Right cardiac atrium (tissue), 5 donors: ENCODE data around the gene AP1G1. TPM values are rescaled to one million over a fixed set of nuclear protein-coding genes. Genes with fewer than 3 reads are reported as not detected.

Source experiments
- ATAC-seq, 2 donors: fragments of 200-7000 bp; cut with Tn5 transposase; one replicate each; pipeline versions ENCODE4 v1.8.0 to v1.9.1; 2020; ENCODE audit warnings: moderate library complexity in 2 of 2, mild to moderate bottlenecking in 1 of 2
- DNase-seq, 3 donors: peaks; one replicate each; pipeline ENCODE4 v3.0.0-alpha.2; 2020
- H3K27ac ChIP-seq: one replicate; pipeline ENCODE4 v1.5.1; 2013; ENCODE audit warnings: mild to moderate bottlenecking, low read length, control low read depth, moderate library complexity
- H3K27me3 ChIP-seq: one replicate; pipeline ENCODE4 v1.6.1; 2013; ENCODE audit not compliant: control insufficient read depth, insufficient read depth
- H3K4me1 ChIP-seq: one replicate; pipeline ENCODE4 v1.6.1; 2013; ENCODE audit warnings: low read length; ENCODE audit not compliant: control insufficient read depth, insufficient read depth
- H3K4me3 ChIP-seq: one replicate; pipeline ENCODE4 v1.5.1; 2013; ENCODE audit warnings: low read length, control low read depth
- H3K9me3 ChIP-seq: one replicate; pipeline ENCODE4 v1.6.1; 2013; ENCODE audit warnings: low read length; ENCODE audit not compliant: control insufficient read depth
- WGBS: extraction: QIAGEN DNeasy Blood & Tissue Kit; methylation state at CpG from one replicate; pipeline ENCODE4 v1.1.7; 2013; 5-methylcytosine and 5-hydroxymethylcytosine counted together
- intact Hi-C, 4 donors: fragments of 100-400 bp; cut with DNase I; formaldehyde crosslinking; loops; one replicate each; pipeline versions ENCODE4 v1.11.0 to v1.14.0; 2022 to 2023
- long read RNA-seq, 4 donors: library from polyadenylated mRNA; unstranded; transcript quantifications; one replicate each; pipeline ENCODE4 v2.0.0, GENCODE V29; 2020 to 2021
- polyA plus RNA-seq: library from polyadenylated mRNA; stranded (reverse); fragments of 200-250 nt; gene quantifications from one replicate; pipeline ENCODE4 v1.2.3, GENCODE V29; 2013
- total RNA-seq, 4 donors: library from RNA; stranded (reverse); fragmentation: NEBNext Ultra II Directional; extraction: Animal tissue kit (Norgen Biotek cat#: 25700); gene quantifications; one replicate each; pipeline ENCODE4 v1.2.1, GENCODE V29; 2021
- donor health status: healthy with polysubstance abuse.
- donor health status: DM: no; HTN: yes; CAD: no.
- donor health status: DM: no; HTN: no; CAD: no.
- donor health status: DM: no; HTN: yes; CAD: no; lungs with severe emphysema.
- donor health status: DM: yes; HTN: yes; CAD: no.

The AP1G1 gene
- 10 to 100 TPM; 36.2 to 47.8 (median 37.8) TPM for total RNA-seq
- 11.2 TPM for polyA plus RNA-seq
- long read RNA-seq, donor 1, full-length matches to known transcripts: 5 of 18 reads
- long read RNA-seq, donor 1, partial matches to known transcripts: 8 of 18 reads
- long read RNA-seq, donor 1, other reads (novel, unspliced or antisense): 5 of 18 reads
- long read RNA-seq, donor 2, full-length matches to known transcripts: 2 of 7 reads
- long read RNA-seq, donor 2, partial matches to known transcripts: 2 of 7 reads
- long read RNA-seq, donor 2, other reads (novel, unspliced or antisense): 3 of 7 reads
- long read RNA-seq, donor 3, full-length matches to known transcripts: 8 of 27 reads
- long read RNA-seq, donor 3, partial matches to known transcripts: 4 of 27 reads
- long read RNA-seq, donor 3, other reads (novel, unspliced or antisense): 15 of 27 reads
- long read RNA-seq, donor 4, full-length matches to known transcripts: 9 of 25 reads
- long read RNA-seq, donor 4, partial matches to known transcripts: 4 of 25 reads
- long read RNA-seq, donor 4, other reads (novel, unspliced or antisense): 12 of 25 reads

GRCh38 chr16:71808593-71809459, at the start of gene AP1G1:
Gene AP1G1, minus strand, starts transcription at chr16:71808834. Its CDS starts 19,355 bp downstream, at chr16:71789479.
- intact Hi-C loops: no loop called here
- ATAC-seq (peak; percentile 99), DNase-seq (peak; percentile 96 to 97 (median 97))
- Histone ChIP-seq H3K27ac (peak within 1 kb of the TSS; percentile 87), H3K4me3 (peak within 1 kb of the TSS; percentile 74), H3K4me1 (no peaks in the 10 kb centered on the region), H3K9me3 (no peaks in the 10 kb centered on the region), H3K27me3 (no peaks in the 10 kb centered on the region)
- WGBS: under 1% methylated on average over 54 of the region's 54 CpGs

- intact Hi-C loops: no loop called here
- H3K4me3 ChIP-seq: no peak overlapping the region
- DNase-seq (no peak), ATAC-seq (no peak)
- no peaks in the 10 kb centered on the region for H3K9me3 ChIP-seq
- WGBS: 84% methylated on average over 5 of the region's 5 CpGs
- peaks cover 3% of the 10 kb centered on the region for H3K4me1 ChIP-seq
- H3K27ac ChIP-seq: peak overlapping the region; percentile 2
- no peaks in the 10 kb centered on the region for H3K27me3 ChIP-seq
These were observed 47.5 kb upstream of the AP1G1 start for GRCh38 chr16:71855937-71856662.

GRCh38 chr16:71854369-71854948, 45.8 kb upstream of the AP1G1 start:
- intact Hi-C loops: no loop called here
- no peaks in the 10 kb centered on the region for H3K9me3 ChIP-seq
- no peak overlapping the region for H3K4me3 ChIP-seq
- peaks cover 3% of the 10 kb centered on the region for H3K4me1 ChIP-seq
- no peaks in the 10 kb centered on the region for H3K27me3 ChIP-seq
- WGBS: 70% methylated on average over 4 of the region's 4 CpGs
- ATAC-seq (no peak), DNase-seq (no peak)
- H3K27ac ChIP-seq: peak overlapping the region; percentile 56

DNA sequence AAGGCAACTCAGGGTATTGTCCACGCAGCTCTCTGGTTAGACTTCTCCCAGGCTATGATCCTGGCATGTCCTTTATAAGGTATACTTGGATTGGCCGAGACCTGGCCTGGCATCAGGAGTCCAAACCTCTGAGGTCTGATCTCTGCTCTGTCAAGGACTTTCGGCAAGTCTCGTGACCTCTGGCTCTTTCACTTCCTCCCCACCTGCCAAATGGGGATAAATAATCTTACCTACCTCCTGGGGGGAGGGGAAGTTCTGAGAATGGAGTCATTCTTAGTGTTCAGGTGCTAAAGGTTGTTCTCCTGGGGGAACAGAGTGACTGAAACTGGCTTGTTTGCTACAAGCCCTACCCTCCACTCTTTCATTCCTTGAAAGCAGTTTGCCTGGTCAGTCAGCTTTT, 44.8 kb upstream of the AP1G1 start:
- no peak overlapping the region for H3K27ac ChIP-seq
- 79% methylated on average over 4 of the region's 4 CpGs for WGBS
- DNase-seq (no peak), ATAC-seq (no peak)
- no peaks in the 10 kb centered on the region for H3K4me1 ChIP-seq
- H3K27me3 ChIP-seq: no peaks in the 10 kb centered on the region
- intact Hi-C loops: no loop called here
- H3K9me3 ChIP-seq: no peaks in the 10 kb centered on the region
- no peak overlapping the region for H3K4me3 ChIP-seq

- Histone ChIP-seq H3K9me3 (no peaks in the 10 kb centered on the region), H3K4me1 (no peaks in the 10 kb centered on the region), H3K4me3 (no peak overlapping the region), H3K27me3 (no peaks in the 10 kb centered on the region), H3K27ac (no peak overlapping the region)
- ATAC-seq (no peak), DNase-seq (no peak)
- WGBS: 97% methylated on average over 4 of the region's 4 CpGs
- intact Hi-C loops: no loop called here
These were observed 43.9 kb upstream of the AP1G1 start for GRCh38 chr16:71852561-71852960.

DNA sequence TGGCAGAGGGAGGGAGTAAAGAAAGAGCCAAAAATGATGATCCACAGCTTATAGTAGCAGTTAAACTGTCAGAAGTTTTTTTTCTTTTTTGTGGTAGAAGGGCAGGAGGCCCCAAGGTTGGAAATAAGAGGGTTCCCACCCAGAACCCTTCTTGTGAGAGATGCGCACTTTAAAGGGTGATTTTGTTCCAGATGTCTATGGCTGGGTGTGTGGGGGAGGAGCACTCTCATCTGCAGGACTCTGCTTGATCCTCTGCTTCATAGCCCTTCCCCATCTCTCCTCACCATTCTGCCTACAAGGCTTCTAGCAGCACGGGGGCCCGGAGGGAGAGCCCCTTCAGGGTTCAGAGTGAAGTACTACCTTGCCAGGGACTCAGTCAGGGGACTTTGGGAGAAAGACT, 43.5 kb upstream of the AP1G1 start:
- no peaks in the 10 kb centered on the region for H3K4me1 ChIP-seq
- intact Hi-C loops: no loop called here
- H3K27me3 ChIP-seq: no peaks in the 10 kb centered on the region
- no peak overlapping the region for H3K4me3 ChIP-seq
- no peak overlapping the region for H3K27ac ChIP-seq
- no peaks in the 10 kb centered on the region for H3K9me3 ChIP-seq
- ATAC-seq: no peak
- DNase-seq: no peak
- WGBS: 93% methylated on average over 3 of the region's 3 CpGs

GRCh38 chr16:71851746-71852145, 43.1 kb upstream of the AP1G1 start:
- no peak overlapping the region for H3K27ac ChIP-seq
- no peak overlapping the region for H3K4me3 ChIP-seq
- H3K4me1 ChIP-seq: no peaks in the 10 kb centered on the region
- no peaks in the 10 kb centered on the region for H3K27me3 ChIP-seq
- 92% methylated on average over 8 of the region's 8 CpGs for WGBS
- DNase-seq: no peak
- intact Hi-C loops: no loop called here
- ATAC-seq: no peak
- H3K9me3 ChIP-seq: no peaks in the 10 kb centered on the region

GRCh38 chr16:71848622-71849021, 40.0 kb upstream of the AP1G1 start:
- Histone ChIP-seq H3K27me3 (no peaks in the 10 kb centered on the region), H3K9me3 (no peaks in the 10 kb centered on the region), H3K27ac (no peak overlapping the region), H3K4me1 (no peaks in the 10 kb centered on the region), H3K4me3 (no peak overlapping the region)
- ATAC-seq (no peak), DNase-seq (no peak)
- 86% methylated on average over 6 of the region's 6 CpGs for WGBS
- intact Hi-C loops: no loop called here

- H3K27ac ChIP-seq: no peak overlapping the region
These were observed 38.5 kb upstream of the AP1G1 start for GRCh38 chr16:71847096-71847495.

DNA sequence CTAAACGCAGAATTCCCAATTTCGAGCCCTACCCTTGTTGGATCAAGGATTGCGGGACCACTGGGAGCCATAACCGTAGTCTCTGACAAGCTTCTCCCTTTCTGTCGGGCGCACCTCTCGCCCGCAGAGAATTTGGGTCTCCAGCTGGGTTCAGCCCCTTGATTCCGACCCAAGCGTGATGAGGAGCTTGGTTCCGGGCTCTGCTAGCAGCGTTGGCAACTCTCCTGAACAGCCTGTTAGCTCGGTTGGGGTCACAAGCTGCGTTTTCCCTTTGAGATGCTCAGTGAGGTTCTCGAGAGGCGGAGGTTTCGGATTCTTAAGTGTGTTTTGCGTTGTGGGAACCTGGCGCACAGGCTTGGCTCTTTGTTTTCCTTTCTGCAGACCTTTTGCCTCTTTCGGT, 37.8 kb upstream of the AP1G1 start:
- no peak overlapping the region for H3K27ac ChIP-seq
- no peak for DNase-seq
- H3K27me3 ChIP-seq: no peaks in the 10 kb centered on the region
- no peaks in the 10 kb centered on the region for H3K9me3 ChIP-seq
- intact Hi-C loops: no loop called here
- under 1% methylated on average over 20 of the region's 20 CpGs for WGBS
- H3K4me1 ChIP-seq: no peaks in the 10 kb centered on the region
- ATAC-seq: peak in 1 of 2 donors; percentile 3
- H3K4me3 ChIP-seq: peak overlapping the region; percentile 77

More at GRCh38 chr16:71847096-71847495, 38.5 kb upstream of the AP1G1 start:
- intact Hi-C loops: no loop called here
- H3K27me3 ChIP-seq: no peaks in the 10 kb centered on the region
- H3K4me3 ChIP-seq: peak overlapping the region; percentile 77
- no peak for DNase-seq
- WGBS: 59% methylated on average over 3 of the region's 3 CpGs
- H3K4me1 ChIP-seq: no peaks in the 10 kb centered on the region
- no peak for ATAC-seq
- H3K9me3 ChIP-seq: no peaks in the 10 kb centered on the region
